NOMO-1 treated with dmso at 0.1 percent for 144 hours (cell line): ENCODE results near the gene SLC22A23.

Source experiments
- DNase-seq: peaks from one replicate; lab custom pipeline; 2025; ENCODE audit not compliant: unreplicated experiment; lab: John Stamatoyannopoulos, UW

Gene SLC22A23

GRCh38 chr6:3321875-3322274, 135.0 kb downstream of the SLC22A23 start:
- DNase-seq, result no peak

- no peak for DNase-seq
Observed at GRCh38 chr6:3321042-3321441, 135.8 kb downstream of the SLC22A23 start.

- no peak for DNase-seq
Observed at GRCh38 chr6:3320238-3320811, 136.5 kb downstream of the SLC22A23 start.

GRCh38 chr6:3319610-3320200, 137.1 kb downstream of the SLC22A23 start:
- DNase-seq, result no peak

- DNase-seq, result no peak
Observed at GRCh38 chr6:3318821-3319540, 137.9 kb downstream of the SLC22A23 start.

- no peak for DNase-seq
Observed at GRCh38 chr6:3318226-3318625, 138.6 kb downstream of the SLC22A23 start.

- no peak for DNase-seq
Observed at GRCh38 chr6:3317741-3318211, 139.1 kb downstream of the SLC22A23 start.

GRCh38 chr6:3316818-3317217, 140.0 kb downstream of the SLC22A23 start:
- DNase-seq, result no peak

- DNase-seq, result no peak
Observed at GRCh38 chr6:3316331-3316730, 140.5 kb downstream of the SLC22A23 start.

GRCh38 chr6:3315841-3316240, 141.0 kb downstream of the SLC22A23 start:
- no peak for DNase-seq

GRCh38 chr6:3314621-3315467, 142.0 kb downstream of the SLC22A23 start:
- no peak for DNase-seq

GRCh38 chr6:3314176-3314575, 142.7 kb downstream of the SLC22A23 start:
- DNase-seq, result no peak

GRCh38 chr6:3312604-3313231, 144.1 kb downstream of the SLC22A23 start:
- no peak for DNase-seq

- DNase-seq, result no peak
Observed at GRCh38 chr6:3311826-3312225, 145.0 kb downstream of the SLC22A23 start.

GRCh38 chr6:3310703-3311102, 146.1 kb downstream of the SLC22A23 start:
- DNase-seq, result no peak

GRCh38 chr6:3310051-3310448, 146.8 kb downstream of the SLC22A23 start:
- no peak for DNase-seq

- no peak for DNase-seq
Observed at GRCh38 chr6:3309391-3310050, 147.3 kb downstream of the SLC22A23 start.

- no peak for DNase-seq
Observed at GRCh38 chr6:3308106-3308505, 148.7 kb downstream of the SLC22A23 start.

- no peak for DNase-seq
Observed at GRCh38 chr6:3307436-3307835, 149.4 kb downstream of the SLC22A23 start.

GRCh38 chr6:3306848-3307247, 150.0 kb downstream of the SLC22A23 start:
- DNase-seq, result no peak
